AG04449 (cell line): ENCODE results near the gene TRMT11.
"Not testable (repeated sequence)": the region's sequence is repeated elsewhere in the genome, so short reads cannot be mapped to it uniquely, and the experiment has no call there.

Experiments
- CTCF ChIA-PET: fragments of 350-600 bp; formaldehyde crosslinking; extraction: SDS; loops from one replicate; lab custom pipeline; 2021; ENCODE audit warnings: antibody characterized with exemption; lab: Yijun Ruan, JAX
- POLR2A ChIA-PET: fragments of 400-600, 350-600 bp; formaldehyde crosslinking; extraction: SDS; loops from one replicate; lab custom pipeline; 2020; ENCODE audit warnings: antibody characterized with exemption, inconsistent platforms; lab: Yijun Ruan, JAX
- DNase-seq: peaks from one replicate; pipeline ENCODE4 v3.0.0-alpha.2; 2010; ENCODE audit warnings: low read depth, low spot score
- H3K4me3 ChIP-seq: 2 replicates; pipeline ENCODE4 v1.5.1; 2011; ENCODE audit warnings: low read depth, mild to moderate bottlenecking, control low read depth, low read length
- TF ChIP-seq, protein P1 (sequence below): IDR thresholded peaks from one replicate; pipeline ENCODE4 v1.5.1; 2011; ENCODE audit warnings: mild to moderate bottlenecking, moderate library complexity, low read length, control low read depth, inconsistent platforms; ENCODE audit not compliant: insufficient read depth; ENCODE audit errors: missing control alignments

The TRMT11 gene

DNA sequence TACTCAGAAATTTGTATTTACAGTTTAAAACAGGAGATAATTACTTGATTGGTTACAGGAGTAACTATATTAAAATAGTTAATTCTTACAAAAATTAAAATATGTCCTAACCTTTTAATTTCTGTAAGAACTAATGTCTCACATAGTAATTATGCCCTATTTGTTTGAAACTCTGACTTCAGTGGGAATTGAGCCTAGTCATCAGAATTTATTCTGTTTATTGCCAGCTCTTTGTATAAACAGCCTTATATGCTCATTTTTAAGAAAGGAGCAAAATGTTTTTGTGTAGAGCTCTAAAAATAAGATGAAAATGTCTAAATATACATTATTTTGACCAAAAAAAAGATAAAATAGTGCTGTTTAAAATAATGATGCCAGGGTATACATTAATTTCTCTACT is 21.5 kb downstream of the TRMT11 start:
- ChIA-PET POLR2A (no interaction called here), CTCF (interaction anchor here (6.2 kb wide), 1 partner anchor 12 kb away, joined by 54 read pairs; no protein-coding TSS in a partner anchor)
- no peak overlapping the region for H3K4me3 ChIP-seq
- TF ChIP-seq, protein P1, sequence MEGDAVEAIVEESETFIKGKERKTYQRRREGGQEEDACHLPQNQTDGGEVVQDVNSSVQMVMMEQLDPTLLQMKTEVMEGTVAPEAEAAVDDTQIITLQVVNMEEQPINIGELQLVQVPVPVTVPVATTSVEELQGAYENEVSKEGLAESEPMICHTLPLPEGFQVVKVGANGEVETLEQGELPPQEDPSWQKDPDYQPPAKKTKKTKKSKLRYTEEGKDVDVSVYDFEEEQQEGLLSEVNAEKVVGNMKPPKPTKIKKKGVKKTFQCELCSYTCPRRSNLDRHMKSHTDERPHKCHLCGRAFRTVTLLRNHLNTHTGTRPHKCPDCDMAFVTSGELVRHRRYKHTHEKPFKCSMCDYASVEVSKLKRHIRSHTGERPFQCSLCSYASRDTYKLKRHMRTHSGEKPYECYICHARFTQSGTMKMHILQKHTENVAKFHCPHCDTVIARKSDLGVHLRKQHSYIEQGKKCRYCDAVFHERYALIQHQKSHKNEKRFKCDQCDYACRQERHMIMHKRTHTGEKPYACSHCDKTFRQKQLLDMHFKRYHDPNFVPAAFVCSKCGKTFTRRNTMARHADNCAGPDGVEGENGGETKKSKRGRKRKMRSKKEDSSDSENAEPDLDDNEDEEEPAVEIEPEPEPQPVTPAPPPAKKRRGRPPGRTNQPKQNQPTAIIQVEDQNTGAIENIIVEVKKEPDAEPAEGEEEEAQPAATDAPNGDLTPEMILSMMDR, result no peak
- DNase-seq, result no peak

DNA sequence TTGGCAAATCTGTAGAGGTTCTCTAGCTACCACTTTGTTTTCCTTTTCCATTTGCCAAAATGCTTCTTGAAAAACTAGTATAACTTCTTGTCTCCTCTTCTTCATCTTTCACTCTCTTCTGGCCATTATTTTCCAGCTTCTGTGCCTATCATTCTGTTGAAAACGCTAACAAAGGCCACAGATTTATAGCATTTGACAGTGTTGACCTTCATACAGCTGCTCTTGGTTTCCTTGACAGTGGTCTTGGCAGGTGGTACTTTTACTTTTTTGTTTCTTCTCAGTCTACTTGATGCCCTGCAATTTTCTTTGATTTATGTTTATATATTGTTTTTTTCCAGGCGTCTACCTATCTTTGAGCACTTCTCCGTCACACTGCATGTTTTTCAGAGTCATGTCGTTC is 23.7 kb downstream of the TRMT11 start:
- DNase-seq, result no peak
- H3K4me3 ChIP-seq, result no peak overlapping the region
- ChIA-PET CTCF (interaction anchor here (1.4 to 1.8 kb wide), 2 partner anchors 10 to 14 kb away, joined by 3 to 11 read pairs; no protein-coding TSS in a partner anchor), POLR2A (no interaction called here)
- TF ChIP-seq, protein P1, result no peak

DNA sequence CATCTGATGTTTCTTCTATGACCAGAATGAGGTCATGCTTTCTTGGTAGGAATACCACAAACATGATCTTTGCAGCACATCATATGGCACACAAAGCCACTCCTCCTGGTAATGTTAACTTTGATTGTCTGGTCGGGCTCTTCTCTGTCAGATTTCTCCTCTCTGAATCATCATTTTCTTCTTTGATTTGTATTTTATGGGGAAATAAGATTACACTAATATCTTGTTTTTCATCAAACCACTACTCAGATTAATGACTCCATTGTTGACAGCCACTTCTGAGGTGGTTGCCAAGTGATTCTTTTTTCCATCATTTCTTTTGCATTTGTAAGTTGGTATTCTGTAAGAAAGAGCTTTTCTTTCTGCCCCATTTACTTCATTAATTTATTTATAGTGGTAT is 29.5 kb downstream of the TRMT11 start:
- no peak overlapping the region for H3K4me3 ChIP-seq
- ChIA-PET POLR2A (no interaction called here), CTCF (interaction anchor here (0.7 to 3.4 kb wide), 2 partner anchors 18 to 21 kb away, joined by 3 to 18 read pairs; no protein-coding TSS in a partner anchor)
- TF ChIP-seq, protein P1, result no peak
- no peak for DNase-seq

DNA sequence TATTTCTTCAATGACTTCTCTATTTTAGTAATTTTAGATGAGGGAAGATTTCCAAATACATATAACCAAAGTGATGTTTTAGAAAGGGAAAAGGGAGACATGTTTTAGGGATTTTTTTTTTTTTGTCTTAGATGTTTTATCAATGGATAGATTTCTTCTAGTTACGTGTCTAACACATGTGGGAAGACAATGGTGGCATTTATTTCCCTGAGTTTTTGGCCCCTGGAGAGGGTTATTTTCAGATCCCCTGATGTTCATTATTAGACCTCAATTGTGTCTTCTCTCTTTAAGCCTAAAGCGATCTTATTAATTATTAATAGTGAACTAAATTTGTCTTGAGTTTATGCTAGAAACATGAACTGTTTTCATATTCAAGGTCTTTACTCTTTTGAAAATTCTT is 30.3 kb downstream of the TRMT11 start:
- TF ChIP-seq, protein P1, result no peak
- DNase-seq, result no peak
- POLR2A ChIA-PET, result no interaction called here
- CTCF ChIA-PET, result interaction anchor here (3.4 kb wide), 1 partner anchor 22 kb away, joined by 18 read pairs; no protein-coding TSS in a partner anchor
- H3K4me3 ChIP-seq, result no peak overlapping the region

DNA sequence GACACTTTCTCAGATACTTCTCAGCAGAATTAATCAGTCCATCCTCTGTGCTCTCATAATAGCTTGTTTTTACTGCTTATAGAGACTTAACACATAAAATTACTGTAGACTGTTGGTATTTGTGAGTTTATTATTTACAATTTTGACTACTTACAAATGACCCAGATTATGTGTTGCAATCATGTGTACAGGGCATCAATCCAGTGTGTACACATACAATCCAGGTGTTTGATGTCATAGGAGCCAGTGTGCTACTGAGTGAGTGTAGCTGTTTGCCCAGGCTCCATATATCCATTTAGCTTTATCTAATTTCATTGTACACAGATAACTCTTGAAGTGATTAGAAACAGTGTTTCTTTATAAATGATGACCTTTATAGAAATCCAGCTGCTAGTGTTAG is 31.3 kb downstream of the TRMT11 start:
- CTCF ChIA-PET, result interaction anchor here (0.8 to 3.4 kb wide), 2 partner anchors 23 to 639 kb away, joined by 3 to 18 read pairs; no protein-coding TSS in a partner anchor
- DNase-seq, result no peak
- no peak overlapping the region for H3K4me3 ChIP-seq
- TF ChIP-seq, protein P1, result no peak
- POLR2A ChIA-PET, result no interaction called here

DNA sequence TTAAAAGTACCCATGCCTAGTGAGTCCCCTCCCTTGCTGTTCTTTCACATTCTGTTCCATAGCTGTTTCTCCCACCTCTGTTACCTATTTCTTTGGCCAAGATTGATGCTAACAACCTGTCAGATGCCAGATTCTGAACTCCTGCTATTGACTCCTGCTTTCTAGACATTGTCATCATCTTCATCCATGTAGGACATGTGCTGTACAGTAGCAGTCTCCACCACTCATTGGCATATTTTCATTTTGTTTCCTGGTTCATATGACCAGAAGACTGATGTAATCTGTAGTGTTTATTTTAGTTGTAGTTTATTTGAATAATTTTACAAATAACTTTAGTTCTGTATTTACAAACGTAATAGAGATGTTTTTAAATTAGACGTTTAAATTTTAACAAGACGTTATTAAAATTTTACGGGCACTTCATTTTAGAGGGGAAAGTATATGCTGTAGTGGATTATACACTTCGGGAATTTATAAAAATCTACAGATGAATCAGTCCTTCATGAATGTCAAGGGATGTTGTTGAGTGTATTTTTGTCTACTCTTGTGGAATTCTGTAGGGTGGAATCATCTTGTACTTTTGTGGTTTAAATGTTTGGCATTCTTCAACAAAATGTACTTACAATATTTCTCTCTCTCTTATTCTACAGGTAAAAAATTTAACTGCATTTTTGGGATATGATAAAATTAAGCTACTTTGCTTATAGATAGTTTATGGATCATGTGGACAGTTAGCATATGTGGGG is 34.1 kb downstream of the TRMT11 start:
- ChIA-PET POLR2A (no interaction called here), CTCF (interaction anchor here (1.1 kb wide), 1 partner anchor 25 kb away, joined by 3 read pairs; no protein-coding TSS in a partner anchor)
- TF ChIP-seq, protein P1, result no peak
- DNase-seq, result no peak
- H3K4me3 ChIP-seq, result no peak overlapping the region

DNA sequence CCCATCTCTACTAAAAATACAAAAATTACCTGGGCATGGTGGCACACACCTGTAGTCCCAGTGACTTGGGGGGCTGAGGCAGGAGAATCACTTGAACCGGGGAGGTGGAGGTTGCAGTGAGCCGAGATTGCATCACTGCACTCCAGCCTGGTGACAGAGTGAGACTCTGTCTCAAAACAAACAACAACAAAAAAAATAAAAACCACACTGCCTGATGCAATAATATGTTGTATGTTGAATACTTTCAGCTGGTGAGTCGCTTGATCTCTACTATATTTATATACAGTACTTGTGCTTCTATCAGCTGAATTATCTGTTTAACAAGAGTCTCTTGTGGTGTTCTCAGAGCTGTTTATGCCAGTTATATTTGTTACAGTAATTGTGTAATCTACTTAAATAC is 37.1 kb downstream of the TRMT11 start:
- H3K4me3 ChIP-seq, DNase-seq, POLR2A ChIA-PET: not testable (repeated sequence)
- CTCF ChIA-PET, result interaction anchor here (0.7 to 1.8 kb wide), 2 partner anchors 10 to 27 kb away, joined by 3 to 9 read pairs; no protein-coding TSS in a partner anchor
